ENCODE results near the gene TRAP1.
"Not testable (repeated sequence)": the region's sequence is repeated elsewhere in the genome, so short reads cannot be mapped to it uniquely, and the experiment has no call there.

TRAP1 gene

DNA sequence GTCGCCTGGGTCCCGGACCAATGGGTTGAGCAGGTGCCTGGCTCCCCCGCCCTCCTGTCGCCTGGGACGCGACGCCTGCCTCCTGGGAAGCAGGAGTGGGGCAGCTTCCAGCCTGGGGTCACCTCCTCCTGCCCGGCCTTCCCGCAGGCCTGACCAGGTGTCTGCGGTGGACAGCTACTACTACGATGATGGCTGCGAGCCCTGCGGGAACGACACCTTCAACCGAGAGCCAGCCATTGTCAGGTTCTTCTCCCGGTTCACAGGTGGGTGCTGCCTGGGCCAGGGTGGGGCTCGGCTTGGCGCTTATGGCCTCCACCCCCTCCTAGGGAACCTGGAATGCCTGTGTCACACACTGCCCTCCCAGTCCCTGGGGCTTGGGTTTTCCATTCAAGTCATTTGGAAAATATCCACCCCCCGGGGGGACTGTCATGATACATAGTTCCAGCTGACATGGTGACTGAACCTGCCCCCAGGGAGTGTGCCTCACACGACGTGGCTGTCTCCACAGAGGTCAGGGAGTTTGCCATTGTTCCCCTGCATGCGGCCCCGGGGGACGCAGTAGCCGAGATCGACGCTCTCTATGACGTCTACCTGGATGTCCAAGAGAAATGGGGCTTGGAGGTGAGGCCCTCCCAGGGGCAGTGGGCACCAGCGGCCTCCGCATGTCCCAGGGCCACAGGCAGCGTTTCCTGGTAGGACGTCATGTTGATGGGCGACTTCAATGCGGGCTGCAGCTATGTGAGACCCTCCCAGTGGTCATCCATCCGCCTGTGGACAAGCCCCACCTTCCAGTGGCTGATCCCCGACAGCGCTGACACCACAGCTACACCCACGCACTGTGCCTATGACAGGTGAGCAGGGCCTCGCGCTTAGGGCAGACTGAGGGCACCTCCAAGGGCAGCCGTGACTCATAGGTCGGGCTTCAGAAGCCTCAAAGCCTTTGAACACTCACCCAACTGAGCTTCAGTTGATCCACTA is 60.5 kb downstream of the TRAP1 start:
- no peak overlapping the region for H3K4me3 ChIP-seq (ENCODE audit: low read length)
- no peak for DNase-seq (ENCODE audit: low read depth, low spot score)

DNA sequence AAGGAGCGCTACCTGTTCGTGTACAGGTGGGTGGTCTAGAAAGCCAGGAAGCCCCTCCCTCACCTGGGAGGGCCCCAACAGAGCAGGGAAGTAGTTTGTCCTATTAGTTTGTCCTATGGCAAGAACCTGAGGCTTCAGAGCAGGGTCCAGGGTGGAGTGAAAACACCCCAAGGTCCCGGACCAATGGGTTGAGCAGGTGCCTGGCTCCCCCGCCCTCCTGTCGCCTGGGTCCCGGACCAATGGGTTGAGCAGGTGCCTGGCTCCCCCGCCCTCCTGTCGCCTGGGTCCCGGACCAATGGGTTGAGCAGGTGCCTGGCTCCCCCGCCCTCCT is 61.2 kb downstream of the TRAP1 start:
- not testable (repeated sequence) for H3K4me3 ChIP-seq (ENCODE audit: low read length); DNase-seq (ENCODE audit: low read depth, low spot score)

DNA sequence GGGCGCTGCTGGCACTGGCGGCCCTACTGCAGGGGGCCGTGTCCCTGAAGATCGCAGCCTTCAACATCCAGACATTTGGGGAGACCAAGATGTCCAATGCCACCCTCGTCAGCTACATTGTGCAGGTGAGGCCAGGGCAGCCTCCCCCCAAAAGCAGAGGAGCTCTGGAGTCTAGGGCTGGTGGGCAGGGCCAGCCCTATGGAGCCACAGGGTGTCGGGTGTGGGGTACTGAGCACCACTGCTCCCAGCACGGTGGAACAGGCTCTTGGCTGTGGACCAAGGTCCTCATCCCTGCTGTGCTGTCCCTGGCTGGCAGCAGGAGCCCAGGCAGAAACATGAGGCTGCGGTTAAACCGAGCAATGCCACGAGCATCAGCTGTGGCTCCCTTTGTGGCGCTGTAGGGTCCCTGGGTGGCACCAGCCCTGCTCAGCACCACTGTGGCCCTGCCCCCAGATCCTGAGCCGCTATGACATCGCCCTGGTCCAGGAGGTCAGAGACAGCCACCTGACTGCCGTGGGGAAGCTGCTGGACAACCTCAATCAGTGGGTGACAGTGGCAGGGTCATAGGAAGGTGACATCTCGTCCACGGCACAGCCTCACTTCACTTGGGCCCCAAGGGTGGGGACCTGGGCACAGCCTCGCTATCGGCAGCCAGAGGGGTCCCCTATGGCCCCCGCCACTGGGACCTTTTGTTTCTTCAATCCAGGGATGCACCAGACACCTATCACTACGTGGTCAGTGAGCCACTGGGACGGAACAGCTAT is 61.7 kb downstream of the TRAP1 start:
- no peak for DNase-seq (ENCODE audit: low read depth, low spot score)

DNA sequence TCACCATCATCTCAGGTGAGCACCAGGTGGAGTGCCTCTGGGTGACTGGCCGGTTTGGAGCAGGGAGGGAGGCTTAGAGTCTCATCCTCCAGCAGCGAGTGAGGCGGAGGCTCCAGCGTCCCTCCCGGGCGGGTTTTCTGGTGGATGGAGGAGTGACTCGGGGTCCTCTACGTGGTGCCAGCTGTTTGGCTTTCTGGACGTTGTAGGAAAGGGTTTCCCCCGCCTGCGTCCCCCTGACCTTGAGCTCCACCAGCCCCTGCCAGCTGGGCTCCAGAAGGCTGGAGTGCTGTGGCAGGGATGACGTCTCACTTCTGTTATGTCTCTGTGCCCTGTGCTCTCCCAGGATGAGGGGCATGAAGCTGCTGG is 62.3 kb downstream of the TRAP1 start:
- H3K4me3 ChIP-seq (ENCODE audit: low read length) = no peak overlapping the region
- no peak for DNase-seq (ENCODE audit: low read depth, low spot score)

More for the DNA sequence above, 61.7 kb downstream of the TRAP1 start:
- H3K4me3 ChIP-seq (ENCODE audit: low read length) = no peak overlapping the region

- H3K4me3 ChIP-seq (ENCODE audit: low read length) = no peak within 1 kb of the TSS
- DNase-seq (ENCODE audit: low read depth, low spot score) = peak; percentile 38
These were observed 62.9 kb downstream of the TRAP1 start, which contains the start of gene DNASE1 for GRCh38 chr16:3654249-3654991. DNASE1 (plus strand) TSS chr16:3654691; CDS start chr16:3655374, 683 bp downstream.

- H3K4me3 ChIP-seq (ENCODE audit: low read length) = no peak overlapping the region
- peak; percentile 30 for DNase-seq (ENCODE audit: low read depth, low spot score)
These were observed 64.7 kb downstream of the TRAP1 start for GRCh38 chr16:3652373-3653195.

GRCh38 chr16:3651461-3652372 is 65.6 kb downstream of the TRAP1 start:
- DNase-seq (ENCODE audit: low read depth, low spot score) = no peak
- no peak overlapping the region for H3K4me3 ChIP-seq (ENCODE audit: low read length)

DNA sequence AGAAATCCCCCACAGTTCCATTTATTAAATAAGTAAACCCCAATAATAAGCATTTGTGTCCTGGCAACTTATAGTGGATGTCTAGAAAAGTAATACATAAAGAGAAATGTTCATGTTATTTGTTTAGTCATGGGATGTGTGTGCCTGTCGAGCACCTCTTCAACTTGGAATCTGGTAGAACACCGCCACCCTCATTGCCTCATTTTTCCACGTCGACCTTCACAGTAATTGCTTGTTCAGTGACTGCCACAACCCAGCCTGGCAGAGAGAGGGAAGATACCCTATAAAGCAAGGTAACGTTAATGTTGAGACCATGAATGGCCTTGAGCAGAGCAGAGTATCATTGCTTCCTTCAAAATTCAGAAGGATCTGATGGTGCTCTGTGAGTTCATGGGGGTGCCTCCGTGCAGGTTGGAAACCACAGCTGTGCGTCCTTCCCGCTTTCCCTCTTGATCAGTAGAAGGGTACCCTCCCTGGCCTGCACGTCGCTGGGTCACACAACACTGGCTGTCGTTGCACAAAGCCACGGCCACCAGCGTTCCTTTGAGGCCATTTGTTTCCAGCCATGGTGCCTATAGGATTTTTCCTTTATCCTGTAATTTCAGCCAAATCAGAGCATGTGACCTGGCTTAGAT is 66.6 kb downstream of the TRAP1 start:
- DNase-seq (ENCODE audit: low read depth, low spot score) = no peak
- H3K4me3 ChIP-seq (ENCODE audit: low read length) = no peak overlapping the region

DNA sequence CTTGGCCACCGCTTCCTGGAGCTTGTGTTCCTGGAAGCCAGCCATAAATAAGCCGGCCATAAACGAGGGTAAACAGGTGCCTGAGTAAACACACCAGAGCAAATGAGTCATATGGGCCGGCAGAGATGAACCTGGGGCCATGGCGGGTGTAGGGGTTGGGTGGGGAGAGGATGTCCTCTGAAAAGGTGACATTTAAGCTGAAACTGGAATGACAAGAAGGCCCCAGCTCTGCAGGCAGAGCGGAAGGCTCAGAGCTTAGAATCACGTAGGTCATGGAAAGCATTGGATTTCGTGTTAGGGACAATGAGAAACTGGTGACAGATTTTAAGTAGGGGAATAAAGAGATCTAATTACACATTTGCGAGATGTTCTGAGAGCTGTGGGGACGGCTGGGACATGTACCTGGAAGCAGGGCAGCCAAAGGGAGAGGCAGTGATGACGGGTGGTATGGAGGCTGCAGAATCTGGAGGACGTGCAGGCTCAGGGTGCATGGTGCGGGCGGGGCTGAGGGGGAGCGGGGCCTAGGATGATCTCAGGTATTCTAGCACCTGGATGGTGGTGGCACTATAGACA is 70.9 kb downstream of the TRAP1 start:
- H3K4me3 ChIP-seq (ENCODE audit: low read length) = no peak overlapping the region
- DNase-seq (ENCODE audit: low read depth, low spot score) = no peak

- DNase-seq (ENCODE audit: low read depth, low spot score) = no peak
- H3K4me3 ChIP-seq (ENCODE audit: low read length) = no peak overlapping the region
These were observed 71.6 kb downstream of the TRAP1 start for GRCh38 chr16:3645504-3646347.

DNA sequence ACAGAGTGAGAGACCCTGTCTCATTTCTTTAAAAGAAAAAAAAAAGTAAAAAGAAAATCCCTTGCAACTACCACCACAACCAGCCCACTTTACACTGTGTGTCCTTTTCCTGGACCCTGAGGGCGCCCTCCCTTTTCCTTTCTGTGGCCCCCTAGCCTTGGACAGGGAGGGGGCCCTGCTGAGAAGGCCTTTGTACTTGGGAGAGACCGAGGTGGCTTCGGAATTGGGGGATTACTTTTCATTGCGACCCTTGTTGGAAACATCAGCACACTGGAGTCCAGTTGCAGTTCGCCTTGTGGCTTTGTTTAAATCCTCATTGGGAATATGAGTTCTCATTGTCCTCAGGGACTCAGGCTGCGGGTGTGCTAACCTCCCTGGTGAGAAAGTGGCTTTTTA is 72.2 kb downstream of the TRAP1 start:
- DNase-seq (ENCODE audit: low read depth, low spot score) = no peak
- H3K4me3 ChIP-seq (ENCODE audit: low read length) = no peak overlapping the region

DNA sequence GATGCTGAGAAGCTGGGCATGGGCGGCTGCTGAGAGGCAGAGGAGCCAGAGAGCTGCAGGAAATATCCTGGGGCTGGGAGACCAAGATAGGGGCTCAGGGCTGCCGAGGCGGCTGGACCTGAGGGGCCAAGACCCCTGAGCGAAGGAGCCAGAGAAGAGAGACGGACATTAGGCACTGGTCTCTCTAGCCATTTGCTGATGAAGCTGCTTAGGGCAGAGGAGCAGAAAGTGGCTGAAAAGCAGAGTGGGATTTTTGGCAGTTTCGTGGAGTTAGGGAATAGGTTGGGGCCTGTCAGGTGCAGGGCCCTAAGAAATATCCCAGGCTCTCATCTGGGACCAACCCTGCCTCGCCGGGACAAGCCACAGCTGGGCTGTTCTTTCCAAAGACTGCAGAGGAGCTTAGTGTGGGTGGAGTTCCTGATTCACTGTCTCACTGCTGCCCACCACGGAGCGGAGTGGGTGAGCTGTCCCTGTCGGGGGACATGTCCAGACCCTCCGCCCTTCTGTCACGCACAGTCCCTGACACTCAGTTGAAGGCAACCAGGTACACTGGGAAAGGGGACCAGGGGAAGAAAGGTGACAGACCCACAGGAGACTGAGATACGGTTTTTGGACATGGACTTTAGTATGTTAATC is 74.1 kb downstream of the TRAP1 start:
- DNase-seq (ENCODE audit: low read depth, low spot score) = no peak
- H3K4me3 ChIP-seq (ENCODE audit: low read length) = no peak overlapping the region

- H3K4me3 ChIP-seq (ENCODE audit: low read length) = no peak overlapping the region
- DNase-seq (ENCODE audit: low read depth, low spot score) = no peak
These were observed 74.8 kb downstream of the TRAP1 start for GRCh38 chr16:3642397-3643094.

DNA sequence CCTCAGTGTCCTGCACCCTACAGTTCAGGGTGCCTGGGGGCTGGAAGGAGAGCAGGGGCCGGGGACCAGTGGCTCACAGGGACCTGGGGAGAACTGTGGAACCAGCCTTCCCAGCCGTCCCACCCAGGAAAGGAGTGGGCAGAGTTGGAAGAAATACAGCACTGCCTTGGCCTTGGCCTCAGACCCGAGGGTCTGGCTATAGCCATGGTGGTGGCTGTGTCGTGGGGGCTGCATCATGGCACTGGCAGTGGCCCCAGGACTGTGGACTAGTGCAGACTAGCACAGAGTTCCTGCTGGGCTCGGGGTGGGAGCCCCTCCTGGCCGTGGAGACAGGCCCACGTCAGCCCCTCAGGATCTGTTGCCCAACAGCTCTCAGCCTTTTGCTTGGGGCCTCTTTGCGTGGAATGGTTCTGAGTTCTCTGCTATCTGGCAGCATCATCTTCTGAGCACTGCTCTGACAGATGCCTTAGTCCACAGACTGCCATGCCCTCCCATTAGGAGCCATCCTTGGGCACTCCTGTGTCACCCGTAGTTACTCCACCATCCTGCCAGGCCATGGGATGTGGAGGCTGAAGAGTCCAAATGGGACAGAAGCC is 75.4 kb downstream of the TRAP1 start:
- no peak overlapping the region for H3K4me3 ChIP-seq (ENCODE audit: low read length)
- DNase-seq (ENCODE audit: low read depth, low spot score) = no peak
